GM12878 (cell line): Measurements from ENCODE around the gene FEN1. TPM values are rescaled to one million over a fixed set of nuclear protein-coding genes. Genes with fewer than 3 reads are reported as not detected.

Experiments
- BRCA1 ChIP-seq: IDR thresholded peaks from 2 replicates; pipeline ENCODE4 v1.6.1; 2011; ENCODE audit warnings: low read depth, low read length, improper control_type of control experiment
- ESRRA ChIP-seq: IDR thresholded peaks from 2 replicates; pipeline ENCODE4 v1.6.1; 2012; ENCODE audit warnings: mild to moderate bottlenecking, low read length, improper control_type of control experiment
- SREBF2 ChIP-seq: IDR thresholded peaks from 2 replicates; pipeline ENCODE4 v1.6.1; 2012; ENCODE audit warnings: mild to moderate bottlenecking, low read length
- TCF3 ChIP-seq: IDR thresholded peaks from 2 replicates; pipeline ENCODE4 v1.6.1; 2012; ENCODE audit warnings: low read depth, mild to moderate bottlenecking, low read length, borderline replicate concordance; ENCODE audit not compliant: insufficient read depth
- polyA plus RNA-seq, 11 experiments: library from polyadenylated mRNA; depleted of rRNA in 4 of 11; unstranded in 6 of 11; stranded (reverse) in 5 of 11; fragments of >200 nt; fragmentation: Nextera tagmentation in 4 of 11; fragmentation: Illumina TruSeq in 1 of 11; extraction: Ambion mirVana in 4 of 11; extraction: Trizol in 1 of 11; gene quantifications; 1 replicate in 1 of 11; 2 replicates in 10 of 11; pipeline versions ENCODE4 v1.2.1 to v1.2.3, GENCODE V29; 2011 to 2016; ENCODE audit warnings: inconsistent platforms in 2 of 11, missing spikeins in 2 of 11, low read depth in 1 of 11
- total RNA-seq, 4 experiments: library from RNA; depleted of rRNA in 3 of 4; stranded (reverse); fragments of >200 nt in 3 of 4; fragmentation: Illumina TruSeq in 1 of 4; extraction: Trizol in 1 of 4; gene quantifications; 2 replicates each; pipeline versions ENCODE4 v1.2.1 to v1.2.3, GENCODE V29; 2013 to 2021
- TF ChIP-seq, protein P1 (sequence below): fragments of 450-650 bp; formaldehyde crosslinking; IDR thresholded peaks from 2 replicates; pipeline ENCODE4 v1.5.0; 2022; ENCODE audit warnings: mild to moderate bottlenecking, missing genetic modification characterization
- TF ChIP-seq, protein P2 (sequence below): fragments of 450-650 bp; IDR thresholded peaks from 2 replicates; pipeline ENCODE4 v1.6.1; 2018; ENCODE audit warnings: borderline replicate concordance, mild to moderate bottlenecking; ENCODE audit not compliant: partially characterized antibody

The FEN1 gene
- total and polyA plus RNA-seq, 10 of the 15 experiments (the other 5 are each of a cell fraction or from before 2014, with no cell fraction given), result 54.8 to 282 (median 125) TPM

DNA sequence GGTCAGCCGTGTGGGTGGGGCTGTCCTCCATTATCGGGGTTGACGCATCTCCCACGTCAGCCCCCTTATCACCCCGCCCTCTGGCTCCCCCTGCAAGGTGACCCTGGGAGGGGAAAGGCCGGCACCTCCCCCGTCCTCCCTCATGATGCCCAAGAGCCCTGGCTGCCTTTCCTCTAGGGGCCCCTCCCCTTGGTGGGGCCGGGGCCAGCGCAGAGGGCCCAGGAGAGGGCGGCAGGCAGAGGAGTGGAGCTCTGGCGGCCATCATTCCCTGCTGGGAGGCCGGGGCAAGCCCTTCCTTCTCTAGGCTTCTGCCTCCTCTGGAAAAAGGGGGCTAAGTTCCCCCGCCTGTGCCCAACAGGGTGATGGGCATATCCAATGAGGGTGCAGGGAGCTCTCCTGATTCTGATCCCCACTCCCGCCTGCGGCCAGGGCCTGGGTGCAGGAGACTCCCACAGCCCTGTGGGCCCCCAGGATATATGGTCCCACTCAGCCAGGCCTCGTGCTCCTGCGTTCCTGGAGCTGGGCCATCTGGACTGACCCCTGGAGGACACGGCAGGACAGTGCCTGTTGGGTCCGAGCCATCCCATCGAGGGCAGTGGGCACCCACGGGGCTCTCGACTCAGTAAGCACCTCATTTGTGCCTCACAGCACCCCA, 28.0 kb upstream of the FEN1 start (continued):
- TF ChIP-seq, protein P1, sequence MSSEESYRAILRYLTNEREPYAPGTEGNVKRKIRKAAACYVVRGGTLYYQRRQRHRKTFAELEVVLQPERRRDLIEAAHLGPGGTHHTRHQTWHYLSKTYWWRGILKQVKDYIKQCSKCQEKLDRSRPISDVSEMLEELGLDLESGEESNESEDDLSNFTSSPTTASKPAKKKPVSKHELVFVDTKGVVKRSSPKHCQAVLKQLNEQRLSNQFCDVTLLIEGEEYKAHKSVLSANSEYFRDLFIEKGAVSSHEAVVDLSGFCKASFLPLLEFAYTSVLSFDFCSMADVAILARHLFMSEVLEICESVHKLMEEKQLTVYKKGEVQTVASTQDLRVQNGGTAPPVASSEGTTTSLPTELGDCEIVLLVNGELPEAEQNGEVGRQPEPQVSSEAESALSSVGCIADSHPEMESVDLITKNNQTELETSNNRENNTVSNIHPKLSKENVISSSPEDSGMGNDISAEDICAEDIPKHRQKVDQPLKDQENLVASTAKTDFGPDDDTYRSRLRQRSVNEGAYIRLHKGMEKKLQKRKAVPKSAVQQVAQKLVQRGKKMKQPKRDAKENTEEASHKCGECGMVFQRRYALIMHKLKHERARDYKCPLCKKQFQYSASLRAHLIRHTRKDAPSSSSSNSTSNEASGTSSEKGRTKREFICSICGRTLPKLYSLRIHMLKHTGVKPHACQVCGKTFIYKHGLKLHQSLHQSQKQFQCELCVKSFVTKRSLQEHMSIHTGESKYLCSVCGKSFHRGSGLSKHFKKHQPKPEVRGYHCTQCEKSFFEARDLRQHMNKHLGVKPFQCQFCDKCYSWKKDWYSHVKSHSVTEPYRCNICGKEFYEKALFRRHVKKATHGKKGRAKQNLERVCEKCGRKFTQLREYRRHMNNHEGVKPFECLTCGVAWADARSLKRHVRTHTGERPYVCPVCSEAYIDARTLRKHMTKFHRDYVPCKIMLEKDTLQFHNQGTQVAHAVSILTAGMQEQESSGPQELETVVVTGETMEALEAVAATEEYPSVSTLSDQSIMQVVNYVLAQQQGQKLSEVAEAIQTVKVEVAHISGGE (CRISPR knock-in tag), result no peak
- TF ChIP-seq ESRRA (no peak), TCF3 (no peak), SREBF2 (no peak), BRCA1 (no peak)
- TF ChIP-seq, protein P2, sequence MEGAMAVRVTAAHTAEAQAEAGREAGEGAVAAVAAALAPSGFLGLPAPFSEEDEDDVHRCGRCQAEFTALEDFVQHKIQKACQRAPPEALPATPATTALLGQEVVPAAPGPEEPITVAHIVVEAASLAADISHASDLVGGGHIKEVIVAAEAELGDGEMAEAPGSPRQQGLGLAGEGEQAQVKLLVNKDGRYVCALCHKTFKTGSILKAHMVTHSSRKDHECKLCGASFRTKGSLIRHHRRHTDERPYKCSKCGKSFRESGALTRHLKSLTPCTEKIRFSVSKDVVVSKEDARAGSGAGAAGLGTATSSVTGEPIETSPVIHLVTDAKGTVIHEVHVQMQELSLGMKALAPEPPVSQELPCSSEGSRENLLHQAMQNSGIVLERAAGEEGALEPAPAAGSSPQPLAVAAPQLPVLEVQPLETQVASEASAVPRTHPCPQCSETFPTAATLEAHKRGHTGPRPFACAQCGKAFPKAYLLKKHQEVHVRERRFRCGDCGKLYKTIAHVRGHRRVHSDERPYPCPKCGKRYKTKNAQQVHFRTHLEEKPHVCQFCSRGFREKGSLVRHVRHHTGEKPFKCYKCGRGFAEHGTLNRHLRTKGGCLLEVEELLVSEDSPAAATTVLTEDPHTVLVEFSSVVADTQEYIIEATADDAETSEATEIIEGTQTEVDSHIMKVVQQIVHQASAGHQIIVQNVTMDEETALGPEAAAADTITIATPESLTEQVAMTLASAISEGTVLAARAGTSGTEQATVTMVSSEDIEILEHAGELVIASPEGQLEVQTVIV, result no peak
- TF ChIP-seq, all 136 proteins: peak for 0
